DND-41 (cell line): Measurements from ENCODE around the gene TIPIN.
A peak's percentile ranks its signal among the peaks of the same experiment; 100 is the strongest.

ENCODE experiments used
- ATAC-seq: fragments of 200-7000 bp; cut with Tn5 transposase; 3 replicates; pipeline ENCODE4 v1.9.1; 2021; ENCODE audit warnings: low read depth; ENCODE audit not compliant: insufficient read depth
- DNase-seq: peaks from one replicate; pipeline ENCODE4 v3.0.0-alpha.2; 2020
- H2AFZ ChIP-seq: 2 replicates; pipeline ENCODE4 v1.6.0; 2012; ENCODE audit warnings: low read depth, low read length
- H3K27ac ChIP-seq: 2 replicates; pipeline ENCODE4 v1.5.1; 2012; ENCODE audit warnings: low read length, inconsistent platforms
- H3K27me3 ChIP-seq: fragments of 200-600 bp; sonication (generic); 2 replicates; pipeline ENCODE4 v1.6.0; 2012; ENCODE audit warnings: low read length, mild to moderate bottlenecking, inconsistent platforms; ENCODE audit not compliant: insufficient read depth, poor library complexity
- H3K36me3 ChIP-seq: 2 replicates; pipeline ENCODE4 v1.5.1; 2012; ENCODE audit warnings: low read length, inconsistent platforms; ENCODE audit not compliant: insufficient read depth
- H3K4me1 ChIP-seq: 2 replicates; pipeline ENCODE4 v1.5.1; 2012; ENCODE audit warnings: mild to moderate bottlenecking, low read length; ENCODE audit not compliant: insufficient read depth
- H3K4me2 ChIP-seq: 2 replicates; pipeline ENCODE4 v1.6.0; 2012; ENCODE audit warnings: mild to moderate bottlenecking, moderate library complexity, low read length, inconsistent platforms; ENCODE audit not compliant: insufficient read depth
- H3K4me3 ChIP-seq, 2 experiments: fragments of 200-600 bp in 1 of 2; shearing (Covaris generic) in 1 of 2; 2 replicates each; pipeline ENCODE4 v1.5.1; 2012 to 2016; ENCODE audit warnings: inconsistent platforms in 2 of 2, low read length in 2 of 2, mild to moderate bottlenecking in 2 of 2, low read depth in 1 of 2, moderate library complexity in 1 of 2
- H3K79me2 ChIP-seq: 2 replicates; pipeline ENCODE4 v1.6.0; 2012; ENCODE audit warnings: low read length, inconsistent platforms; ENCODE audit not compliant: insufficient read depth
- H3K9ac ChIP-seq: 2 replicates; pipeline ENCODE4 v1.6.0; 2012; ENCODE audit warnings: low read depth, mild to moderate bottlenecking, inconsistent platforms, low read length, moderate library complexity
- H3K9me3 ChIP-seq: 2 replicates; pipeline ENCODE4 v1.5.1; 2012; ENCODE audit warnings: low read length, moderate library complexity, mild to moderate bottlenecking, inconsistent platforms; ENCODE audit not compliant: insufficient read depth, severe bottlenecking
- H4K20me1 ChIP-seq: 2 replicates; pipeline ENCODE4 v1.6.0; 2012; ENCODE audit warnings: low read length; ENCODE audit not compliant: insufficient read depth
- CTCF ChIP-seq: IDR thresholded peaks from 2 replicates; pipeline ENCODE4 v1.5.1; 2012; ENCODE audit warnings: borderline replicate concordance, low read length, moderate library complexity, mild to moderate bottlenecking; ENCODE audit not compliant: poor library complexity, severe bottlenecking; ENCODE audit errors: extremely low read depth
- EZH2 ChIP-seq: IDR thresholded peaks from 3 replicates; pipeline ENCODE4 v1.6.1; 2012; ENCODE audit warnings: borderline replicate concordance, low read depth, mild to moderate bottlenecking, moderate library complexity, low read length, inconsistent platforms; ENCODE audit not compliant: severe bottlenecking

TIPIN gene

GRCh38 chr15:66390678-66391077, 34.2 kb upstream of the TIPIN start:
- Histone ChIP-seq H3K36me3 (peaks cover 23% of the 10 kb centered on the region), H2AFZ (no peak overlapping the region), H3K9ac (peak overlapping the region; percentile 22; the same call in 1 of the 2 replicates), H3K9me3 (no peaks in the 10 kb centered on the region), H3K27ac (peak overlapping the region; percentile 66), H3K4me1 (peaks cover 57% of the 10 kb centered on the region), H4K20me1 (peaks cover 49% of the 10 kb centered on the region), H3K4me2 (peak overlapping the region; percentile 68), H3K27me3 (no peaks in the 10 kb centered on the region), H3K4me3 (peak overlapping the region in 1 of 2 experiments; percentile 64; a peak in 2 of 4 replicates), H3K79me2 (peaks cover 97% of the 10 kb centered on the region)
- TF ChIP-seq EZH2 = no peak
- TF ChIP-seq CTCF = no peak
- DNase-seq (peak; percentile 61), ATAC-seq (peak; percentile 44)

GRCh38 chr15:66389859-66390381, 33.4 kb upstream of the TIPIN start:
- H2AFZ ChIP-seq = no peak overlapping the region
- TF ChIP-seq CTCF (no peak), EZH2 (no peak)
- DNase-seq (no peak), ATAC-seq (no peak)
- peaks cover 97% of the 10 kb centered on the region for H3K79me2 ChIP-seq
- peak overlapping the region in 1 of 2 experiments; percentile 64; a peak in 2 of 4 replicates for H3K4me3 ChIP-seq
- H3K27me3 ChIP-seq = no peaks in the 10 kb centered on the region
- peaks cover 20% of the 10 kb centered on the region; the same call in 1 of the 2 replicates for H3K36me3 ChIP-seq
- peaks cover 46% of the 10 kb centered on the region for H4K20me1 ChIP-seq
- peak overlapping the region; percentile 68 for H3K4me2 ChIP-seq
- H3K4me1 ChIP-seq = peaks cover 65% of the 10 kb centered on the region
- H3K9ac ChIP-seq = peak overlapping the region; percentile 66
- peak overlapping the region; percentile 66 for H3K27ac ChIP-seq
- no peaks in the 10 kb centered on the region for H3K9me3 ChIP-seq

GRCh38 chr15:66389098-66389858, 32.8 kb upstream of the TIPIN start:
- peak; percentile 75 for DNase-seq
- Histone ChIP-seq H3K27me3 (no peaks in the 10 kb centered on the region), H3K27ac (peak overlapping the region; percentile 69), H3K9me3 (no peaks in the 10 kb centered on the region), H3K4me1 (peaks cover 63% of the 10 kb centered on the region), H3K9ac (peak overlapping the region; percentile 66), H4K20me1 (peaks cover 40% of the 10 kb centered on the region), H3K79me2 (peaks cover 94% of the 10 kb centered on the region), H2AFZ (no peak overlapping the region), H3K4me3 (peak overlapping the region in 1 of 2 experiments; percentile 64; a peak in 2 of 4 replicates), H3K36me3 (peaks cover 20% of the 10 kb centered on the region; the same call in 1 of the 2 replicates), H3K4me2 (peak overlapping the region; percentile 68)
- ATAC-seq = no peak
- TF ChIP-seq EZH2 (no peak), CTCF (no peak)
